ENCODE measurements around the gene DMD. TPM values are rescaled to one million over a fixed set of nuclear protein-coding genes. Genes with fewer than 3 reads are reported as not detected.

Gene DMD
- total RNA-seq, 2 experiments from 2014 or later = 0.20 to 0.47 TPM

DNA sequence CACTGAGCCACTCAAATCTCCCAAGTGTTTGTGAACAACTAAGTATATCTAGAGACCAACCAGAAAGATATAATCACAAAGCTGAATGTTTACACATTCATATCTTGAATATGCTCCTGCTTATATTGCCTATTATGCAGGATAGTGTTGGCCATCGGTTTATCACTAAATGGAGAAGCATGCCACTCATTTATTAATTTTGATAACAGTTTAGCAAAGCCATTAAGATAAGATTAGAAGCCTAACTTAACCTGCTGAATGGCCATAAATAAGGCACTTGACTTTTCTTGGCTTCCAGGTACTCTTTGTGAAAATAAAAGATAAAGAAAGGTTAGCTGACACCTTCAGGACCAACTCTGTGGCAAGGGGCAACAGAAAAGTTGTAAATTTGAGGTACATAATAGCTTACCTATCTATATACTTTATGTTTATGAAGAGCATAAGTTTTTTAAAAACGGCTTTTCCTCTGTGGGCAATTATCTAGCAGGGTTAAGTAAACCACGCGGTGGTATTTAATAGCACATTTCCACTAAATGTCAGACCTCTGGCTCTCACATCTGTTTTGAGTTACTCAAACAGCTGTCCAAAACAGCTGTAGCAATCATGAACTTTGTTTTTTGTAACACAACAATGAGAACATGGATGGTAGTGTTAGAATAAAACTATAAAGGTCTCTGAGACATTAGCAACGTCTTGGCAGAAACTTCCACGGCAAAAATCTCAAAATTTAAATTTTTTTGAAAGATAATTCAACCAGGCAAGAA lies 2080.7 kb downstream of the DMD start:
- Histone ChIP-seq H3K36me3 (ENCODE audit: insufficient read depth, low read length) (no peaks in the 10 kb centered on the region), H3K27me3 (ENCODE audit: control insufficient read depth in 1 of 2, insufficient read depth in 2 of 2, low read length in 2 of 2) (no peaks in the 10 kb centered on the region), H3K4me1 (ENCODE audit: insufficient read depth, low read length) (no peaks in the 10 kb centered on the region), H3K4me3 (ENCODE audit: low read length) (no peak overlapping the region), H3K9me3 (ENCODE audit: control insufficient read depth in 1 of 2, insufficient read depth in 1 of 2, low read length in 2 of 2) (no peaks in the 10 kb centered on the region), H3K27ac (ENCODE audit: low read depth in 1 of 2, low read length in 2 of 2) (no peak overlapping the region)
- no peak for ATAC-seq (ENCODE audit: poor library complexity)
- ChIA-PET POLR2A (no interaction called here), CTCF (no interaction called here)
- Mint-ChIP-seq H3K9me3 (no peaks in the 10 kb centered on the region), H3K27me3 (no peaks in the 10 kb centered on the region), H3K36me3 (ENCODE audit: low read depth) (no peaks in the 10 kb centered on the region), H3K4me1 (ENCODE audit: low read depth) (peaks cover 12% of the 10 kb centered on the region), H3K4me3 (no peak overlapping the region), H3K27ac (no peak overlapping the region)
- TF ChIP-seq, protein P1, sequence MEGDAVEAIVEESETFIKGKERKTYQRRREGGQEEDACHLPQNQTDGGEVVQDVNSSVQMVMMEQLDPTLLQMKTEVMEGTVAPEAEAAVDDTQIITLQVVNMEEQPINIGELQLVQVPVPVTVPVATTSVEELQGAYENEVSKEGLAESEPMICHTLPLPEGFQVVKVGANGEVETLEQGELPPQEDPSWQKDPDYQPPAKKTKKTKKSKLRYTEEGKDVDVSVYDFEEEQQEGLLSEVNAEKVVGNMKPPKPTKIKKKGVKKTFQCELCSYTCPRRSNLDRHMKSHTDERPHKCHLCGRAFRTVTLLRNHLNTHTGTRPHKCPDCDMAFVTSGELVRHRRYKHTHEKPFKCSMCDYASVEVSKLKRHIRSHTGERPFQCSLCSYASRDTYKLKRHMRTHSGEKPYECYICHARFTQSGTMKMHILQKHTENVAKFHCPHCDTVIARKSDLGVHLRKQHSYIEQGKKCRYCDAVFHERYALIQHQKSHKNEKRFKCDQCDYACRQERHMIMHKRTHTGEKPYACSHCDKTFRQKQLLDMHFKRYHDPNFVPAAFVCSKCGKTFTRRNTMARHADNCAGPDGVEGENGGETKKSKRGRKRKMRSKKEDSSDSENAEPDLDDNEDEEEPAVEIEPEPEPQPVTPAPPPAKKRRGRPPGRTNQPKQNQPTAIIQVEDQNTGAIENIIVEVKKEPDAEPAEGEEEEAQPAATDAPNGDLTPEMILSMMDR (IDR thresholded peaks at IDR 0.05) = no peak
- intact Hi-C loops (cut with DNase I, micrococcal nuclease) = no loop called here
- no peak for DNase-seq

DNA sequence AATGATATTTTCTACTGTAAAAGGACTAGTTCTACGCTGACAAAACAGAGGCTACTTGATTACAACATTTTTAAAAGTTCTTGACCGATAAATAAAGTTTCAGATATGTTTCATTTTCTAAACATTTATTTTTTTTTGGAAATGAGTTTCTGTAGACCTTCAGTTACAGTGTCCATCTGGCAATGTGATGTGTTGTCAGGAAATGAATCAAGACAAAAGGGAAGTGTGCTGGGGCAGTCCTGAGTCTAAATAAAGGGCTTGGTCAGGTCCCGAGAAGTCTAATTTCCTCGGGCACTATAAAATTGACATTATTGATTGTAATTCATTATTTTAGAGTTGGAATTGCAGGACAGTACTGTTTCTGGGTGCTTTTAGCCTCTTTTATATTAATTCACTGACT lies 2082.5 kb downstream of the DMD start:
- CTCF ChIA-PET = no interaction called here
- Mint-ChIP-seq H3K27me3 (no peaks in the 10 kb centered on the region), H3K36me3 (ENCODE audit: low read depth) (no peaks in the 10 kb centered on the region), H3K9me3 (no peaks in the 10 kb centered on the region), H3K4me1 (ENCODE audit: low read depth) (peaks cover 8% of the 10 kb centered on the region), H3K27ac (no peak overlapping the region), H3K4me3 (no peak overlapping the region)
- Histone ChIP-seq H3K9me3 (ENCODE audit: control insufficient read depth in 1 of 2, insufficient read depth in 1 of 2, low read length in 2 of 2) (no peaks in the 10 kb centered on the region), H3K4me1 (ENCODE audit: insufficient read depth, low read length) (no peaks in the 10 kb centered on the region), H3K27ac (ENCODE audit: low read depth in 1 of 2, low read length in 2 of 2) (no peak overlapping the region), H3K36me3 (ENCODE audit: insufficient read depth, low read length) (no peaks in the 10 kb centered on the region), H3K4me3 (ENCODE audit: low read length) (no peak overlapping the region), H3K27me3 (ENCODE audit: control insufficient read depth in 1 of 2, insufficient read depth in 2 of 2, low read length in 2 of 2) (no peaks in the 10 kb centered on the region)
- peak in 2 of 14 experiments; percentile 2 to 3 for DNase-seq
- no peak for ATAC-seq (ENCODE audit: poor library complexity)
- POLR2A ChIA-PET = no interaction called here
- intact Hi-C loops (cut with DNase I, micrococcal nuclease) = no loop called here
- TF ChIP-seq, protein P1 (IDR thresholded peaks at IDR 0.05) = no peak

DNA sequence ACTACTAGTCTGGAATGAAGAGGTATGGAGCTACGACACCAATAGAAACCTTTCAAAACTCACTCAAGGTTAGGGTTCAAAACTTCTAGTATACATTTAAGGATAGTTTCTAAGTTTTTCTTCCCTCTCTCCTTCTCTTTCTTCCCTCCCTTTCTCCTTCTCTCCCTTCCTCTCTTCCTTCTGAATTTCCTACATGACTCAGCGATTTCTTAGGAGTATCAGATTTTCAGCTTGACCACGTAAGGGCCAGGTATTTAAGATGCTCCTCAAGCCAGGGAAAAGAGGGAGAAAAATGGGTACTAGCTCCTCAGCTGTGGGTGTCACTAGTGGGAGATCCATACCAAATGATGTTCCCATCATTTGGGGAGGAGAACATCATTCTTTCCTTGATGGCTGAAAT lies 2083.6 kb downstream of the DMD start:
- Histone ChIP-seq H3K4me3 (ENCODE audit: low read length) (no peak overlapping the region), H3K27ac (ENCODE audit: low read depth in 1 of 2, low read length in 2 of 2) (no peak overlapping the region), H3K4me1 (ENCODE audit: insufficient read depth, low read length) (no peaks in the 10 kb centered on the region), H3K9me3 (ENCODE audit: control insufficient read depth in 1 of 2, insufficient read depth in 1 of 2, low read length in 2 of 2) (no peaks in the 10 kb centered on the region), H3K36me3 (ENCODE audit: insufficient read depth, low read length) (no peaks in the 10 kb centered on the region), H3K27me3 (ENCODE audit: control insufficient read depth in 1 of 2, insufficient read depth in 2 of 2, low read length in 2 of 2) (no peaks in the 10 kb centered on the region)
- H3K4me1 Mint-ChIP-seq (ENCODE audit: low read depth) = peaks cover 4% of the 10 kb centered on the region
- H3K9me3 Mint-ChIP-seq = no peaks in the 10 kb centered on the region
- CTCF ChIA-PET = no interaction called here
- H3K27ac Mint-ChIP-seq = no peak overlapping the region
- H3K4me3 Mint-ChIP-seq = no peak overlapping the region
- TF ChIP-seq, protein P1 (IDR thresholded peaks at IDR 0.05) = no peak
- POLR2A ChIA-PET = no interaction called here
- no peaks in the 10 kb centered on the region for H3K27me3 Mint-ChIP-seq
- no peaks in the 10 kb centered on the region for H3K36me3 Mint-ChIP-seq (ENCODE audit: low read depth)
- ATAC-seq (ENCODE audit: poor library complexity) = no peak
- intact Hi-C loops (cut with DNase I, micrococcal nuclease) = no loop called here
- DNase-seq = no peak

Measured in CD4-positive, alpha-beta T cell (primary cell).